PC-3 (cell line): ENCODE data around the gene APCDD1.

Experiments
- CTCF ChIP-seq: fragments of 300-600 bp; sonication (generic); conservative IDR thresholded peaks from 2 replicates; pipeline ENCODE4 v1.5.1; 2017; ENCODE audit warnings: antibody characterized with exemption, low read depth, mild to moderate bottlenecking, low read length
- EZH2 ChIP-seq: fragments of 300-600 bp; sonication (generic); IDR thresholded peaks from one replicate; pipeline ENCODE4 v1.6.1; 2017; ENCODE audit warnings: antibody characterized with exemption, mild to moderate bottlenecking, low read length; ENCODE audit not compliant: unreplicated experiment

DNA sequence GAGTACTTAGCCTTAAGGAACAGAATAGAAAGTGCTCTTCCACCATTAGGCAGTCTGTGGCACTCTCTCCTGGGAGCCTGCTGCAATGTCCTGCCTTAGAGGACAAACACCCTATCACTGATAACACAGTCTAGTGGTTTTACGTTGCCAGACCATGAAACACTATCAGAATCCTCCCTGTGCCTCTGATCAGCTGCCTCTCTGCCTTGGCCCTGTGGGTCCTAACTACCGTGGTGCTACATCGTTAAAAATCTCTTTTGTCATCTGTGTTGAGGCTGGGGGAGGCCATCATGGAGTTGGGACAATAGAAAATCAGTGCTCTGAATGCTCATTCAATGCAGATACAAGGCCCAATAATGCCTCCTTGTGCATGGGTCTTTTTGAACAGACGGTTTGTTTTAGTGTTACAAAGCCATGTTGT, 11.9 kb upstream of the APCDD1 start:
- TF ChIP-seq EZH2 (no peak), CTCF (no peak)
